Measurements from ENCODE around the gene GRIK1. TPM values are rescaled to one million over a fixed set of nuclear protein-coding genes. Genes with fewer than 3 reads are reported as not detected.

Gene GRIK1
- total RNA-seq, 1 donor from 2014 or later = 0.39 TPM

GRCh38 chr21:29487154-29487553 is 452.6 kb downstream of the GRIK1 start:
- Mint-ChIP-seq H3K4me3 (ENCODE audit: unreplicated experiment) (no peak overlapping the region), H3K4me1 (ENCODE audit: low read depth, unreplicated experiment) (peaks cover 2% of the 10 kb centered on the region), H3K9me3 (ENCODE audit: unreplicated experiment) (peaks cover 1% of the 10 kb centered on the region), H3K27ac (ENCODE audit: unreplicated experiment) (no peak overlapping the region), H3K27me3 (ENCODE audit: unreplicated experiment) (peaks cover 3% of the 10 kb centered on the region), H3K36me3 (ENCODE audit: unreplicated experiment) (peaks cover 5% of the 10 kb centered on the region)
- DNase-seq = no peak
- no peak for TF ChIP-seq CTCF (IDR thresholded peaks at IDR 0.05; ENCODE audit: partially characterized antibody, unreplicated experiment)

Other genes starting within 250 kb of the GRIK1 start
- gene CLDN17, start 226.8 kb upstream of the GRIK1 start, total RNA-seq (ENCODE audit: unreplicated experiment) = not detected